ENCODE data around the gene MYO18A. TPM values are rescaled to one million over a fixed set of nuclear protein-coding genes. Genes with fewer than 3 reads are reported as not detected.

The MYO18A gene
- total RNA-seq, 1 donor from 2014 or later: 59.5 TPM

- Histone ChIP-seq H3K9me3 (no peaks in the 10 kb centered on the region), H3K27me3 (ENCODE audit: low read depth) (no peaks in the 10 kb centered on the region), H3K4me1 (peaks cover 24% of the 10 kb centered on the region), H3K4me3 (no peak overlapping the region), H3K27ac (no peak overlapping the region), H3K36me3 (peaks cover 26% of the 10 kb centered on the region)
- DNase-seq (no peak), ATAC-seq (no peak)
- TF ChIP-seq CTCF (IDR thresholded peaks at IDR 0.05): no peak
- intact Hi-C loops (cut with DNase I): no loop called here
Observed at GRCh38 chr17:29167393-29168078, 12.7 kb downstream of the MYO18A start.

GRCh38 chr17:29166507-29166887 is 13.7 kb downstream of the MYO18A start:
- intact Hi-C loops (cut with DNase I): no loop called here
- Histone ChIP-seq H3K9me3 (no peaks in the 10 kb centered on the region), H3K4me3 (no peak overlapping the region), H3K4me1 (peaks cover 29% of the 10 kb centered on the region), H3K36me3 (peaks cover 26% of the 10 kb centered on the region), H3K27me3 (ENCODE audit: low read depth) (no peaks in the 10 kb centered on the region), H3K27ac (no peak overlapping the region)
- TF ChIP-seq CTCF (IDR thresholded peaks at IDR 0.05): no peak
- DNase-seq: no peak
- ATAC-seq: no peak

- Histone ChIP-seq H3K27me3 (ENCODE audit: low read depth) (no peaks in the 10 kb centered on the region), H3K9me3 (no peaks in the 10 kb centered on the region), H3K4me3 (no peak overlapping the region), H3K27ac (no peak overlapping the region), H3K4me1 (peaks cover 29% of the 10 kb centered on the region), H3K36me3 (peaks cover 26% of the 10 kb centered on the region)
- intact Hi-C loops (cut with DNase I): no loop called here
- ATAC-seq (no peak), DNase-seq (no peak)
- TF ChIP-seq CTCF (IDR thresholded peaks at IDR 0.05): no peak
Observed at GRCh38 chr17:29165800-29166506, 14.2 kb downstream of the MYO18A start.

GRCh38 chr17:29165261-29165660 is 14.9 kb downstream of the MYO18A start:
- Histone ChIP-seq H3K4me1 (peaks cover 35% of the 10 kb centered on the region), H3K27ac (no peak overlapping the region), H3K36me3 (peaks cover 26% of the 10 kb centered on the region), H3K27me3 (ENCODE audit: low read depth) (no peaks in the 10 kb centered on the region), H3K9me3 (no peaks in the 10 kb centered on the region), H3K4me3 (no peak overlapping the region)
- ATAC-seq (no peak), DNase-seq (no peak)
- no peak for TF ChIP-seq CTCF (IDR thresholded peaks at IDR 0.05)
- intact Hi-C loops (cut with DNase I): no loop called here

DNA sequence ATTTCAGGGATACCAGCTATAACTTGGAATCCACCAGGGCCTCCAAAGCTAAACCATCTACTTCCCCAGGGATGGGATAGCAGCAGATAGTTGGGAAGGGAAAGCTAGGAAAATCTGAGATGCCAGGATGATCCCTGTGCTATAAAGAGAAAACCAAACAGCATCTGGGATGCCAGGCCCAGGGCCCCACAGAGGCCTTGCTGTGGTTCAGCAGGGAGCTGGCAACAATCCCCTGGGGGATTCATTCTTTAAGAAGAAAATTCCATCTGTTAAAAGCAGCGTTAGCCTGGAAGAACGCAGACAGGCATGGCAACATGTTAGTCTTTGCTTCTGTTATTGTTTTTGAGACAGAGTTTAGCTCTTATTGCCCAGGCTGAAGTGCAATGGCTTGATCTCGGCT is 16.6 kb downstream of the MYO18A start:
- Histone ChIP-seq H3K4me3 (no peak overlapping the region), H3K4me1 (peaks cover 48% of the 10 kb centered on the region), H3K9me3 (no peaks in the 10 kb centered on the region), H3K27ac (no peak overlapping the region), H3K27me3 (ENCODE audit: low read depth) (no peaks in the 10 kb centered on the region), H3K36me3 (peaks cover 26% of the 10 kb centered on the region)
- no peak for TF ChIP-seq CTCF (IDR thresholded peaks at IDR 0.05)
- intact Hi-C loops (cut with DNase I): no loop called here
- DNase-seq: no peak
- ATAC-seq: no peak
